RWPE2 (cell line): ENCODE results near the gene NUCB2.

Experiments used
- ATAC-seq: fragments of 200-7000 bp; cut with Tn5 transposase; 3 replicates; pipeline ENCODE4 v1.9.1; 2021; ENCODE audit warnings: low read depth
- DNase-seq: peaks from one replicate; pipeline ENCODE4 v3.0.0-alpha.2; 2020; ENCODE audit warnings: low spot score
- H3K27ac ChIP-seq: fragments of 450-650 bp; 2 replicates; pipeline ENCODE4 v1.5.1; 2017; ENCODE audit warnings: mild to moderate bottlenecking; ENCODE audit not compliant: poor library complexity, severe bottlenecking
- H3K27me3 ChIP-seq: fragments of 250-450 bp; sonication (Bioruptor Pico); 2 replicates; pipeline ENCODE4 v1.5.1; 2021; ENCODE audit warnings: mild to moderate bottlenecking, moderate library complexity; ENCODE audit not compliant: insufficient read depth, poor library complexity, severe bottlenecking
- H3K36me3 ChIP-seq: fragments of 250-450 bp; sonication (Bioruptor Pico); 2 replicates; pipeline ENCODE4 v1.5.1; 2020; ENCODE audit warnings: low read depth, mild to moderate bottlenecking, moderate library complexity
- H3K4me1 ChIP-seq: fragments of 250-450 bp; sonication (Bioruptor Pico); 2 replicates; pipeline ENCODE4 v1.5.1; 2021; ENCODE audit warnings: mild to moderate bottlenecking, moderate library complexity; ENCODE audit not compliant: insufficient read depth, poor library complexity, severe bottlenecking
- H3K4me3 ChIP-seq: fragments of 250-450 bp; sonication (Bioruptor Pico); 2 replicates; pipeline ENCODE4 v1.5.1; 2021; ENCODE audit warnings: mild to moderate bottlenecking, moderate library complexity; ENCODE audit not compliant: severe bottlenecking
- H3K9me3 ChIP-seq: fragments of 250-450 bp; sonication (Bioruptor Pico); 2 replicates; pipeline ENCODE4 v1.5.1; 2021; ENCODE audit warnings: mild to moderate bottlenecking, moderate library complexity; ENCODE audit not compliant: severe bottlenecking
- CTCF ChIP-seq: fragments of 450-650 bp; IDR thresholded peaks from one replicate; pipeline ENCODE4 v1.5.1; 2017; ENCODE audit warnings: mild to moderate bottlenecking, moderate library complexity; ENCODE audit not compliant: poor library complexity, severe bottlenecking

NUCB2 gene

GRCh38 chr11:17277024-17277584, 565 bp downstream of the NUCB2 start:
- DNase-seq (no peak), ATAC-seq (peak; percentile 10)
- Histone ChIP-seq H3K4me3 (peak overlapping the region; percentile 63), H3K36me3 (0 out of 2 replicates have a peak, but pooled peaks cover 3% of the 10 kb centered on the region), H3K27ac (peak overlapping the region; percentile 53), H3K9me3 (no peaks in the 10 kb centered on the region), H3K27me3 (no peaks in the 10 kb centered on the region), H3K4me1 (peaks cover 6% of the 10 kb centered on the region)
- no peak for TF ChIP-seq CTCF

- ATAC-seq: no peak
- DNase-seq: no peak
- Histone ChIP-seq H3K36me3 (peaks cover 32% of the 10 kb centered on the region), H3K4me1 (peaks cover 6% of the 10 kb centered on the region), H3K9me3 (no peaks in the 10 kb centered on the region), H3K4me3 (no peak overlapping the region), H3K27ac (no peak overlapping the region), H3K27me3 (no peaks in the 10 kb centered on the region)
- no peak for TF ChIP-seq CTCF
These were observed 4.1 kb downstream of the NUCB2 start for GRCh38 chr11:17280494-17281127.

GRCh38 chr11:17286332-17286731, 9.8 kb downstream of the NUCB2 start:
- TF ChIP-seq CTCF: no peak
- peaks cover 53% of the 10 kb centered on the region for H3K36me3 ChIP-seq

GRCh38 chr11:17287058-17287457, 10.5 kb downstream of the NUCB2 start:
- H3K27me3 ChIP-seq: no peaks in the 10 kb centered on the region
- H3K4me1 ChIP-seq: no peaks in the 10 kb centered on the region
- H3K36me3 ChIP-seq: peaks cover 57% of the 10 kb centered on the region
- DNase-seq (no peak), ATAC-seq (no peak)
- no peak overlapping the region for H3K4me3 ChIP-seq
- no peaks in the 10 kb centered on the region for H3K9me3 ChIP-seq
- no peak for TF ChIP-seq CTCF
- H3K27ac ChIP-seq: no peak overlapping the region

More at GRCh38 chr11:17286332-17286731, 9.8 kb downstream of the NUCB2 start:
- no peaks in the 10 kb centered on the region for H3K4me1 ChIP-seq
- H3K27ac ChIP-seq: no peak overlapping the region
- H3K27me3 ChIP-seq: no peaks in the 10 kb centered on the region
- no peak overlapping the region for H3K4me3 ChIP-seq
- no peaks in the 10 kb centered on the region for H3K9me3 ChIP-seq
- no peak for ATAC-seq
- DNase-seq: no peak

- no peak for ATAC-seq
- Histone ChIP-seq H3K9me3 (no peaks in the 10 kb centered on the region), H3K36me3 (peaks cover 45% of the 10 kb centered on the region), H3K4me3 (no peak overlapping the region), H3K27ac (no peak overlapping the region), H3K4me1 (no peaks in the 10 kb centered on the region), H3K27me3 (no peaks in the 10 kb centered on the region)
- DNase-seq: no peak
- TF ChIP-seq CTCF: no peak
These were observed 15.2 kb downstream of the NUCB2 start for GRCh38 chr11:17291710-17292109.
